ENCODE results near the gene TRIM9.

- no peak for TF ChIP-seq CTCF (IDR thresholded peaks at IDR 0.05)
- no peak for TF ChIP-seq EZH2 (IDR thresholded peaks at IDR 0.05)
These were observed 29.1 kb upstream of the TRIM9 start for GRCh38 chr14:51124029-51124428.

Measured in neural progenitor cell (in vitro differentiated cells).